Neural cell (in vitro differentiated cells): ENCODE results near the gene NDUFA8.

Experiments
- CTCF ChIP-seq: fragments of 450-650 bp; IDR thresholded peaks from 2 replicates; pipeline ENCODE4 v1.5.1; 2014; ENCODE audit warnings: antibody characterized with exemption, mild to moderate bottlenecking, moderate library complexity; ENCODE audit not compliant: poor library complexity, severe bottlenecking
- REST ChIP-seq: IDR thresholded peaks from 2 replicates; pipeline ENCODE4 v1.6.1; 2012; ENCODE audit warnings: borderline replicate concordance

GRCh38 chr9:122143296-122143695 is 16.3 kb downstream of the NDUFA8 start:
- TF ChIP-seq REST = no peak
- no peak for TF ChIP-seq CTCF
